HG03025 (cell line): Measurements from ENCODE around the gene SRXN1.

Experiments
- ATAC-seq: cut with Tn5 transposase; IDR thresholded peaks from one replicate; pipeline ENCODE4 v1.9.1; 2021; ENCODE audit warnings: mild to moderate bottlenecking, moderate library complexity; ENCODE audit not compliant: unreplicated experiment, low FRiP score

The SRXN1 gene

GRCh38 chr20:637559-637958, 15.4 kb downstream of the SRXN1 start:
- ATAC-seq = no peak

- no peak for ATAC-seq
These were observed 17.1 kb downstream of the SRXN1 start for GRCh38 chr20:635893-636338.

GRCh38 chr20:635028-635892, 17.7 kb downstream of the SRXN1 start:
- no peak for ATAC-seq

- ATAC-seq = no peak
These were observed 18.7 kb downstream of the SRXN1 start for GRCh38 chr20:634148-634925.

DNA sequence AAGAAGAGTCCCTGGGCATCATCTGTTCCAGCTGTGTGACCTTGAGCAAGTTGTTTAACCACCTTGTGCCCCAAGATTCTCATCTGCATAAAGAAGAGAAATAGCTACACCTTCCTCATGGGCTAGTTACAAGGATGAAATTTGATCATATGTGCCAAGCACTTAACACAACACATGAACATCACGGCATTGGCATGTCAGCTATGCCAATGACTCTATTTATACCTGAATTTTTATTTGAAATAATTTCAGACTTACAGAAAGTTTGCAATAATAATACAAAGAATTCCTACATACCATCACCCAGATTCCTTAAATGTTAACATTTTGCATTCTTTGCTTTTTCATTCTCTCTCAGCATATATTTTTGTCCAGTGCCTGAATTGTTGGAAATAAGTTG, 21.9 kb downstream of the SRXN1 start:
- no peak for ATAC-seq

DNA sequence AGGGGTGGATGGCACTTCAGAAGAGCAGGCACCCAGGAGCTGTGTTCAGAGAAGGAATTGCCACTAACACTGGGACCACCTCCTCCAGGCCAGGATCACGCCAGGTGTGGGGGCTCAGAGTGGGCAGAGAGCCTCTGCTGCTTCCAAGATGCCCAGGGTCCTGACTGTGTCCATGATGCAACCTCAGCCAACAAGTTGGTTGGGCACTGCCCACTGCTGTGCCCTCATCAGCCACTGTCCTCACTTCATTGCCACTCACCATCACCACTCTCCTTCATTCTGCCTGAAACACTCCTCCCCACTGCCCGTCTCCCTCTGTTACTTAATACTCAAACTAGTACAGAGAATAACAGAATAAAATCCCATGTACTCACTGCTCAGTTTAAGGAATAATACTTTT, 26.4 kb downstream of the SRXN1 start:
- ATAC-seq = no peak

GRCh38 chr20:625360-625932, 27.6 kb downstream of the SRXN1 start:
- ATAC-seq = no peak

DNA sequence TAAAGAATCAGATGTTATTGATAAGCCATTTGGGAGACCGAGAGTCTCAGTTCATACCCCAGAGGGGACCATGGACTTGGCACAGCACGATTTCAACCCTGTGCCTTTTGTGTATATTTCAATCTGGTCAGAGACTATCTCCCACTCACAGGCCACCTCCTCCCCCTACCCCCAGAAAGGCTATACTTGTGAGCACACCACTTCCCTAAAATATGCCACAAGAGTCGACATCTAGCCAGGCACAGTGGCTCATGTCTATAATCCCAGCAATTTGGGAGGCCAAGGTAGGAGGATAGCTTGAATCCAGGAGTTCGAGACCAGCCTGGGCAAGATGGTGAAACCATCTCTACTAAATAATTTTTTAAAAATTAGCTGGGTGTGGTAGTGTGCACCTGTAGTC, 29.3 kb downstream of the SRXN1 start:
- ATAC-seq = no peak

DNA sequence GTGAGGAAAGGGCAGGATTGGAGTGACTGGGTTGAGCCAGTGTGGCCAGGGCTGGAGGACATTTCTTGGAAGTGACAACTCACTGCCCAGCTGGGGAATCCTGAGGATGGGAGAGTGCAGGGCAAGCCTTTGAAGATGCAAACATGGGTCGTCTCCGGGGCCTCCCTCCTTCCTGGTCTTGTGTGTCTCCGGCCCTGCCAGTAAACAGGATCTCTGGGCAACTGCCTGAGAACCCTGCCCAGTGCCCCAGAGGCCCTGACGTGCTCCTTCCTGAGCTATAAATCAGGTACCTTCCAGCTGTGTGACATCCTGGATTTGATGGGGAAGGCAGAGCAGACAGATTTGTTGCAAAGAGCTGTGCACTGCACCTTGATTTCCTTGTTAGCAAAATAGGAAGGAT, 30.0 kb downstream of the SRXN1 start:
- no peak for ATAC-seq

DNA sequence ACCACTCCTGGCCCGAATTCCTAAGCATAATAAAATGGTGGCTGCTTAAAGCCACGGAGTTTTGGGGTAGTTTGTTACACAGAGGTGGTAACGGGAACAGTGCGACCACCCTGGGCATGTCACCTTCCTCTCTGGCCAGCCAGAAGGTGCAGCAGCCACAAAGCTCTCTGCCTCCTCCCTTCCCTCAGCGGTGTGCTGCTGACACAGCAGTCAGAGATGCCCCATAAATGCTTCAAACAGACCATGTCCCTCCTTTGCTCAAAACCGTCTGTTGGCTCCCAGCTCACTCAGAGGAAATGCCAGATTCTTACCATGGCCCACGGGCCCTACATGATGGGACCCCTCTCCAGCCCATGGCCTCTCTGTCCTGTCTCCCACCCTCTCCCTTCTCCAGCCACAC, 30.8 kb downstream of the SRXN1 start:
- no peak for ATAC-seq

DNA sequence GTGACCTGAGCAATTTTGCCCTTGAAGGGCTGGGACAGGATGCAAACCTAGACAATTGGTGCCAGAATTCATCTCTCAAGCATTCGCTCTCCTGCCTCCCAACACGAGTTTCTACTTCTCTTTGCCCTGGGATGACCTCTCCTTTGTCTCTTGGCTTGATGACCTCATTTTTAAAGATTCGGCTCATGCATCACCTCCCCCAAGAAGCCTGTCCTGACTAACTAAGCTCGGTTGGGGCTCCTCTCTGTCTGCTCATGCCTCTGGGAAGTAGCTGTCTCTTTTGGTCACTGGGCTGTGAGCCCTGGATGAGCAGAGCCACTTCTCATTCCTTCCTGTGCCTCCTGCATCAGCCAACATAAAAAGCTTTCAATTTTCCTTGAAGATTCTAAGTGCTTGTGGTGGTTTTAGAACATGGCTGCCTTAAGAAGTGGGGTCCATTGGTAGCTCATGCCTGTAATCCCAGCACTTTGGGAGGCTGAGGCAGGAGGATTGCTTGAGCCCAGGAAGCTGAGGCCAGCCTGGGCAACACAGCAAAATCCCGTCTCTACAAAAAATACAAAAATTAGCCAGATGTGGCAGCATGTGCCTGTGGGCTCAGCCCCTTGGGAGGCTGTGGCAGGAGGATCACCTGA, 31.8 kb downstream of the SRXN1 start:
- no peak for ATAC-seq

DNA sequence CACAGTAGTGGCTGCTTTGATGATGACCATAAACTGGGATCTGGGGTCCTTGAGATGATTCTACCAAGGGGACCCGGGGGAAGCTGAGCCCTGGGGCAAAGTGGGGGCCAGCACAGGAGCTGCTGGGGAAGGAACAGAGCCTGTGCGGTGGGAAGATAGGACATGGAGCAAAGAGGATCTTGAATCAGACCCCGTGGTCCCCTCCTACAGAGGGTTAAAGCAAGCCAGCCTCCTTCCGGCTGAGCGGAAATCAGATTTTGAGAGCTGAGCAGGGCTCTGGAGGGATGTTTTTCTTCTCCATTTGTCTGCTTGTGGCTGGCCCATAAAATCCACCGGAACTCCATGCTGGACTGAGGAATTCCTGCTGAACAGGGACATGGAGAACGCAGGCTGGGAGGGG, 32.8 kb downstream of the SRXN1 start:
- ATAC-seq = no peak

- ATAC-seq = no peak
These were observed 34.0 kb downstream of the SRXN1 start for GRCh38 chr20:618980-619379.

GRCh38 chr20:617934-618690, 34.9 kb downstream of the SRXN1 start:
- ATAC-seq = no peak

GRCh38 chr20:615514-615913, 37.5 kb downstream of the SRXN1 start:
- no peak for ATAC-seq

DNA sequence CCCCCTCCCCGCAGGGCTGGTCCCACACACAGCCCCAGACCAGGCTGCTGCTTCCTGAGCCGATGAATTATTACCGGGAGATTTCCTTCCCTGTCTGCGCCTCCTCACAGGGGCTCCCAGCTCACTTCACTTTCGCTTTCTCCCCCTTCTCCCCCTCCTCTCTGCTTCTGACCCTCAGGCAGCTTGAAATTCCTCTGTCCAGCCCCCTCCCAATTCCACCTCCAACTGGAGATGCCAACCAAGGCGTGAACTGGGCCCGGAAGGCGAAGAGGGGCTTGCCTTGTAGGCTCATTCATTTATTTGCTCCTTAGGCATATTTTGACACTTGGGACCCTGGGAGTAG, 41.2 kb downstream of the SRXN1 start:
- ATAC-seq = no peak

GRCh38 chr20:611047-611842, 41.8 kb downstream of the SRXN1 start:
- ATAC-seq = no peak

DNA sequence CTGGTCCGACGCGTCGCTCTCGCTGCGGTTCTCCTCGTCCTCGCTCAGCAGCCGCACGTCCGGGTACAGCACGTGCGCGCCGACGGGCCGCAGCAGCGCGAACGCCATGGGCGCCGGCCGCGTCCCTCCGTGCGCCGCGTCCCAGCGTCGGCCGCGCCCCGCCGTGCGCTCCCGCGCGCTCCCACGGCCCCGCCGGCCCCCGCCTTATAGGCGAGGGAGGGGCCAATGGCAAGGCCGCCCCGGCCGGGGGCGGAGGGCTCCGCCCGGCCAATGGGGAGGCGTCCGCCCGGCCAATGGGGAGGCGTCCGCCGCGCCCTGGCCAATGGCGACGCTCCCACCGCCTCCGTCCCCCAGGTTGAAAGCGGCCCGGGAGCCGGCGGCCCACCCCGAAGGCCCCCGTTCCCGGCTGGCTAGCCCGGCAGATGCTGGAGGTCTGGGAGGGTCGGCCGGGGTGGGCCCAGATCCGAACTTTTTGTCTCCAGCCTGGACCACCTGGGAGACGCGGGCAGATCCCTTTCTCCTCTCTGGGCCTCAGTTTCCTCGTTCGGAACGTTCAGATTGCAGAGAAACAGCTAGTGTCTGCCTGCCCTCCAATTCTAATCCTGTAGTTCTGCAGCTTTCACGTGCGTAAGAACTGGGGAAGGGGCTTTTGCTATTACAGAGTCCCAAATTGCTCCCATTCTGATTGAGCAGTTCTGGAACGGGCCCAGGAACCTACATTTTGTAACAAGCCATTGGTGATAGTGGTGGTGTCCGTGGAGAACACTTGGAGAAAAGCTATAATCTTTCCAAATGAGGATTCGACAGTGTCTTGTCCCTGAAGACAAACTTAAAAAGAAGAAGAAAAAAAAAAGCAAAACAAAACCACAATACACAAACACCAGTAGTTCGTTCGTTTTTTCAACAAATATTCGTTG, 42.6 kb downstream of the SRXN1 start, which contains the start of gene TCF15:
TSS of gene TCF15 (minus strand) at position 180 of the 917 bp plus-strand sequence. CDS start at position 108, 72 bp downstream.
- no peak for ATAC-seq
